K562 (cell line): ENCODE measurements around the gene SLC6A6. TPM values are rescaled to one million over a fixed set of nuclear protein-coding genes. Genes with fewer than 3 reads are reported as not detected.

ENCODE experiments used
- ATAC-seq: fragments of 200-7000 bp; cut with Tn5 transposase; 3 replicates; pipeline ENCODE4 v1.9.1; 2020; ENCODE audit warnings: moderate library complexity
- BruUV-seq: library from RNA; stranded (reverse); fragments of 400-500 nt; replicated peaks from 2 replicates; lab custom pipeline; 2021; lab: Mats Ljungman, UMichigan
- CTCF ChIA-PET: fragments of 300-600 bp; formaldehyde crosslinking; extraction: SDS; loops from one replicate; lab custom pipeline; 2021; ENCODE audit warnings: low intra/inter-chr PET ratio; lab: Yijun Ruan, JAX
- POLR2A ChIA-PET: fragments of 300-600, 350-650 bp; sonication (Branson Sonifier 250); formaldehyde crosslinking; extraction: SDS; loops from one replicate; lab custom pipeline; 2021; ENCODE audit warnings: antibody characterized with exemption, inconsistent platforms; lab: Yijun Ruan, JAX
- DNase-seq, 4 experiments: peaks; one replicate each; pipeline versions ENCODE4 v3.0.0 to v3.0.0-alpha.2; 2011 to 2018; ENCODE audit warnings: low spot score in 3 of 4, mixed read lengths in 3 of 4; ENCODE audit errors: extremely low read depth in 1 of 4
- FAIRE-seq: peaks from 2 replicates; lab custom pipeline; 2011; peaks lifted over from hg19 to GRCh38; lab: Jason Lieb, UNC
- H2AFZ ChIP-seq: 2 replicates; pipeline ENCODE4 v1.6.0; 2011; ENCODE audit warnings: low read depth, low read length, control low read depth, inconsistent platforms
- H3K27ac ChIP-seq: fragments of 200-600 bp; 3 replicates; pipeline ENCODE4 v1.8.0; 2011; ENCODE audit warnings: low read depth, mild to moderate bottlenecking, control low read depth, inconsistent platforms, low read length, moderate library complexity, mixed read lengths; ENCODE audit errors: extremely low read depth
- H3K27me3 ChIP-seq, 2 experiments: fragments of 300-600 bp in 1 of 2; 2 replicates in 1 of 2; 3 replicates in 1 of 2; pipeline versions ENCODE4 v1.6.0 to v1.8.0; 2011; ENCODE audit warnings: inconsistent platforms in 2 of 2, low read length in 2 of 2, mild to moderate bottlenecking in 1 of 2, mixed read lengths in 1 of 2, moderate library complexity in 1 of 2; ENCODE audit not compliant: control insufficient read depth in 2 of 2, insufficient read depth in 2 of 2
- H3K36me3 ChIP-seq: fragments of 300-600 bp; 3 replicates; pipeline ENCODE4 v1.8.0; 2011; ENCODE audit warnings: mild to moderate bottlenecking, low read length, inconsistent platforms; ENCODE audit not compliant: control insufficient read depth, insufficient read depth
- H3K4me1 ChIP-seq, 2 experiments: fragments of 200-600 bp in 1 of 2; replicated peaks in 1 of 2; 2 replicates in 1 of 2; 3 replicates in 1 of 2; pipeline versions ENCODE4 v1.5.1 to v1.8.0; 2011; ENCODE audit warnings: inconsistent platforms in 2 of 2, low read length in 2 of 2, mild to moderate bottlenecking in 1 of 2, mixed read lengths in 1 of 2, moderate library complexity in 1 of 2; ENCODE audit not compliant: control insufficient read depth in 2 of 2, insufficient read depth in 2 of 2
- H3K4me2 ChIP-seq: 2 replicates; pipeline ENCODE4 v1.6.1; 2011; ENCODE audit warnings: low read length, control low read depth, inconsistent platforms, mixed read lengths; ENCODE audit not compliant: insufficient read depth
- H3K4me3 ChIP-seq: fragments of 200-600 bp; sonication (generic), shearing (Covaris generic); 2 replicates; pipeline ENCODE4 v1.5.1; 2016; ENCODE audit warnings: control low read depth, inconsistent platforms
- H3K79me2 ChIP-seq: fragments of 200-600 bp; 3 replicates; pipeline ENCODE4 v1.8.0; 2011; ENCODE audit warnings: low read length, inconsistent platforms; ENCODE audit not compliant: control insufficient read depth, insufficient read depth
- H3K9ac ChIP-seq, 2 experiments: 2 replicates each; pipeline versions ENCODE4 v1.6.0 to v1.6.1; 2011; ENCODE audit warnings: low read depth in 2 of 2, low read length in 2 of 2, control low read depth in 1 of 2, inconsistent platforms in 1 of 2, mild to moderate bottlenecking in 1 of 2, mixed read lengths in 1 of 2; ENCODE audit not compliant: insufficient read depth in 1 of 2
- H3K9me1 ChIP-seq: one replicate; pipeline ENCODE4 v1.6.0; 2011; ENCODE audit warnings: inconsistent platforms, mild to moderate bottlenecking, low read length, moderate library complexity; ENCODE audit not compliant: control insufficient read depth, insufficient read depth
- H3K9me3 ChIP-seq: replicated peaks from 2 replicates; pipeline ENCODE4 v1.5.1; 2011; ENCODE audit warnings: low read depth, low read length, inconsistent platforms; ENCODE audit not compliant: control insufficient read depth, insufficient read depth
- H4K20me1 ChIP-seq: replicated peaks from 2 replicates; pipeline ENCODE4 v1.6.1; 2011; ENCODE audit warnings: low read length, inconsistent platforms, mixed read lengths; ENCODE audit not compliant: control insufficient read depth, insufficient read depth
- ELF4 ChIP-seq: fragments of 450-650 bp; formaldehyde crosslinking; IDR thresholded peaks from 2 replicates; pipeline ENCODE4 v1.4.0; 2022; ENCODE audit warnings: missing genetic modification characterization
- MXI1 ChIP-seq: IDR thresholded peaks from 2 replicates; pipeline ENCODE4 v1.6.1; 2011; ENCODE audit warnings: low read depth, mild to moderate bottlenecking, improper control_type of control experiment, low read length
- RBM17 ChIP-seq: fragments of 200-400 bp; formaldehyde crosslinking; IDR thresholded peaks from 2 replicates; pipeline ENCODE4 v1.6.1; 2017; ENCODE audit warnings: low read depth, mild to moderate bottlenecking, low read length, borderline replicate concordance
- ZNF133 ChIP-seq: fragments of 250-450 bp; sonication (Bioruptor Pico); IDR thresholded peaks from 2 replicates; pipeline ENCODE4 v1.4.0; 2020; ENCODE audit warnings: mild to moderate bottlenecking
- ZNF507 ChIP-seq: conservative IDR thresholded peaks from 2 replicates; pipeline ENCODE4 v1.6.1; 2017; ENCODE audit warnings: missing genetic modification characterization, missing compliant biosample characterization
- ZNF696 ChIP-seq: fragments of 250-450 bp; sonication (Bioruptor Pico); conservative IDR thresholded peaks from 2 replicates; pipeline ENCODE4 v1.4.0; 2020; ENCODE audit warnings: mild to moderate bottlenecking, moderate library complexity
- WGBS: fragments of 100-300 bp; shearing (Covaris generic); methylation state at CpG from one replicate; pipeline ENCODE4 v1.1.6; 2016; ENCODE audit warnings: low coverage, mixed read lengths; ENCODE audit not compliant: insufficient coverage; ENCODE audit errors: missing lambda C conversion rate; 5-methylcytosine and 5-hydroxymethylcytosine counted together
- in situ Hi-C: fragments of 300-500 bp; cut with MboI; formaldehyde crosslinking; loops from 4 replicates; pipeline ENCODE4 v1.15.0; 2018; ENCODE audit warnings: inconsistent platforms, mixed read lengths
- intact Hi-C: fragments of 100-400 bp; cut with micrococcal nuclease; formaldehyde crosslinking; loops from 2 replicates; pipeline ENCODE4 v1.14.2; 2022
- polyA plus RNA-seq, 8 experiments: library from polyadenylated mRNA; depleted of rRNA in 4 of 8; stranded (reverse) in 5 of 8; unstranded in 3 of 8; fragments of >200 nt; fragmentation: Nextera tagmentation in 2 of 8; fragmentation: Illumina TruSeq in 1 of 8; extraction: Ambion mirVana in 2 of 8; extraction: Trizol in 1 of 8; gene quantifications; 2 replicates each; pipeline versions ENCODE4 v1.2.1 to v1.2.3, GENCODE V29; 2011 to 2014; ENCODE audit warnings: inconsistent platforms in 1 of 8, missing spikeins in 1 of 8
- total RNA-seq, 7 experiments: library from RNA; depleted of rRNA in 6 of 7; stranded (reverse); fragments of >200 nt in 6 of 7; fragmentation: Illumina TruSeq in 2 of 7; extraction: Trizol in 2 of 7; gene quantifications; 2 replicates each; pipeline versions ENCODE4 v1.2.1 to v1.2.3, GENCODE V29; 2011 to 2021; ENCODE audit warnings: low replicate concordance in 1 of 7
- TF ChIP-seq, protein P1 (sequence below): fragments of 250-450 bp; sonication (Bioruptor Pico); IDR thresholded peaks from 2 replicates; pipeline ENCODE4 v1.8.0; 2021; ENCODE audit warnings: moderate library complexity, mild to moderate bottlenecking, inconsistent platforms

The SLC6A6 gene
- total and polyA plus RNA-seq, 9 of the 15 experiments (the other 6 are each of a cell fraction or from before 2014, with no cell fraction given), result 12.3 to 203 (median 93.2) TPM

GRCh38 chr3:14522768-14523167 lies 120.4 kb downstream of the SLC6A6 start:
- WGBS, result 6% methylated on average over 12 of the region's 12 CpGs
- TF ChIP-seq ZNF507 (tag), result no peak
- TF ChIP-seq ELF4 (CRISPR knock-in tag), result no peak
- no peak for TF ChIP-seq ZNF133 (CRISPR knock-in tag)
- no peak for TF ChIP-seq MXI1
- TF ChIP-seq ZNF696 (CRISPR knock-in tag), result no peak
- TF ChIP-seq, protein P1, sequence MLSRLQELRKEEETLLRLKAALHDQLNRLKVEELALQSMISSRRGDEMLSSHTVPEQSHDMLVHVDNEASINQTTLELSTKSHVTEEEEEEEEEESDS (CRISPR knock-in tag), result no peak
- TF ChIP-seq RBM17, result no peak
- H3K4me3 ChIP-seq, result no peak overlapping the region
- intact Hi-C loops, result no loop called here
- H4K20me1 ChIP-seq, result peaks cover 13% of the 10 kb centered on the region
- no peak for ATAC-seq
- no peak for DNase-seq
- no peaks in the 10 kb centered on the region for H3K9me3 ChIP-seq
- peaks cover 66 to 89% of the 10 kb centered on the region in 2 experiments for H3K27me3 ChIP-seq
- POLR2A ChIA-PET, result interaction anchor here (0.9 to 1.3 kb wide), 2 partner anchors 9 to 12 kb away, joined by 3 to 4 read pairs; no protein-coding TSS in a partner anchor
- H3K27ac ChIP-seq, result no peak overlapping the region
- no peak overlapping the region for H3K4me2 ChIP-seq
- no peak overlapping the region for H2AFZ ChIP-seq
- no peaks in the 10 kb centered on the region for H3K9me1 ChIP-seq
- no peak for FAIRE-seq
- H3K36me3 ChIP-seq, result no peaks in the 10 kb centered on the region
- in situ Hi-C loops, result loop anchor here (25.0 kb wide), 1 partner anchor 390 kb away; no protein-coding TSS in a partner anchor
- no peak overlapping the region for H3K9ac ChIP-seq
- CTCF ChIA-PET, result no interaction called here
- peaks cover 0 to 13% of the 10 kb centered on the region in 2 experiments; a peak in 2 of 5 replicates for H3K4me1 ChIP-seq
- no TSS peak for BruUV-seq
- no peaks in the 10 kb centered on the region for H3K79me2 ChIP-seq
